Colonic mucosa (tissue), 4 donors: Measurements from ENCODE around the gene SSBP4. TPM values are rescaled to one million over a fixed set of nuclear protein-coding genes. Genes with fewer than 3 reads are reported as not detected.
A peak's percentile ranks its signal among the peaks of the same experiment; 100 is the strongest.

ENCODE experiments used
- DNase-seq: peaks from one replicate; pipeline ENCODE4 v3.0.0-alpha.2; 2020
- H3K27ac ChIP-seq: fragments of 200-600 bp; one replicate; pipeline ENCODE4 v1.8.0; 2021
- H3K27me3 ChIP-seq: fragments of 200-600 bp; one replicate; pipeline ENCODE4 v1.8.0; 2021
- H3K36me3 ChIP-seq: fragments of 200-600 bp; one replicate; pipeline ENCODE4 v1.8.0; 2021
- H3K4me1 ChIP-seq: fragments of 200-600 bp; one replicate; pipeline ENCODE4 v1.8.0; 2021; ENCODE audit warnings: mild to moderate bottlenecking
- H3K4me3 ChIP-seq: fragments of 200-600 bp; one replicate; pipeline ENCODE4 v1.8.0; 2021
- H3K9ac ChIP-seq, 2 donors: one replicate each; pipeline ENCODE4 v1.7.0; 2013; ENCODE audit warnings: control low read depth in 2 of 2, low read depth in 2 of 2, low read length in 2 of 2
- H3K9me3 ChIP-seq: fragments of 200-600 bp; one replicate; pipeline ENCODE4 v1.8.0; 2021
- CTCF ChIP-seq: fragments of 200-600 bp; IDR thresholded peaks from one replicate; pipeline ENCODE4 v1.8.0; 2022; ENCODE audit warnings: antibody characterized with exemption, mild to moderate bottlenecking
- intact Hi-C: fragments of 100-400 bp; cut with DNase I; formaldehyde crosslinking; loops from one replicate; pipeline ENCODE4 v1.14.1; 2022
- total RNA-seq, 2 donors: library from RNA; stranded (reverse); fragmentation: NEBNext Ultra II Directional in 1 of 2; extraction: Animal tissue kit (Norgen Biotek cat#: 25700) in 1 of 2; gene quantifications; one replicate each; pipeline ENCODE4 v1.2.1, GENCODE V29; 2021
- donor health status: healthy.
- donor health status: DM: no; HTN: no; CAD: no.
- donor health status: DM: no; HTN: no; CAD: no.

The SSBP4 gene
- total RNA-seq, 2 donors from 2014 or later, result 40.1 to 77.3 TPM

- Histone ChIP-seq H3K9me3 (no peaks in the 10 kb centered on the region), H3K4me3 (no peak overlapping the region), H3K27me3 (no peaks in the 10 kb centered on the region), H3K9ac (peak overlapping the region in 1 of 2 donors; percentile 41), H3K36me3 (no peaks in the 10 kb centered on the region), H3K4me1 (peaks cover 28% of the 10 kb centered on the region), H3K27ac (peak overlapping the region; percentile 57)
- no peak for DNase-seq
- TF ChIP-seq CTCF, result no peak
- intact Hi-C loops, result no loop called here
These were observed 54.5 kb downstream of the SSBP4 start for GRCh38 chr19:18473706-18474087.

- TF ChIP-seq CTCF, result no peak
- Histone ChIP-seq H3K4me1 (peaks cover 26% of the 10 kb centered on the region), H3K36me3 (no peaks in the 10 kb centered on the region), H3K4me3 (no peak overlapping the region), H3K9ac (no peak overlapping the region), H3K27me3 (no peaks in the 10 kb centered on the region), H3K27ac (peak overlapping the region; percentile 57), H3K9me3 (no peaks in the 10 kb centered on the region)
- no peak for DNase-seq
- intact Hi-C loops, result no loop called here
These were observed 55.2 kb downstream of the SSBP4 start for GRCh38 chr19:18474366-18474887.

GRCh38 chr19:18475004-18475453 lies 55.8 kb downstream of the SSBP4 start:
- Histone ChIP-seq H3K4me1 (peaks cover 24% of the 10 kb centered on the region), H3K9ac (no peak overlapping the region), H3K27me3 (no peaks in the 10 kb centered on the region), H3K9me3 (no peaks in the 10 kb centered on the region), H3K36me3 (no peaks in the 10 kb centered on the region), H3K4me3 (no peak overlapping the region), H3K27ac (peak overlapping the region; percentile 57)
- intact Hi-C loops, result no loop called here
- no peak for DNase-seq
- TF ChIP-seq CTCF, result no peak

- DNase-seq, result no peak
- no peak for TF ChIP-seq CTCF
- intact Hi-C loops, result no loop called here
- H3K9me3 ChIP-seq, result no peaks in the 10 kb centered on the region
- peak overlapping the region; percentile 57 for H3K27ac ChIP-seq
- no peaks in the 10 kb centered on the region for H3K36me3 ChIP-seq
- no peak overlapping the region for H3K4me3 ChIP-seq
- H3K27me3 ChIP-seq, result no peaks in the 10 kb centered on the region
- no peak overlapping the region for H3K9ac ChIP-seq
- peaks cover 28% of the 10 kb centered on the region for H3K4me1 ChIP-seq
These were observed 56.6 kb downstream of the SSBP4 start for GRCh38 chr19:18475762-18476331.

GRCh38 chr19:18476507-18477041 lies 57.4 kb downstream of the SSBP4 start:
- H3K4me1 ChIP-seq, result peaks cover 28% of the 10 kb centered on the region
- no peak for TF ChIP-seq CTCF
- no peak overlapping the region for H3K4me3 ChIP-seq
- H3K9ac ChIP-seq, result no peak overlapping the region
- peak overlapping the region; percentile 74 for H3K27ac ChIP-seq
- H3K9me3 ChIP-seq, result no peaks in the 10 kb centered on the region
- no peaks in the 10 kb centered on the region for H3K27me3 ChIP-seq
- no peaks in the 10 kb centered on the region for H3K36me3 ChIP-seq
- no peak for DNase-seq
- intact Hi-C loops, result no loop called here
